ENCODE measurements around the gene ZNF319. TPM values are rescaled to one million over a fixed set of nuclear protein-coding genes. Genes with fewer than 3 reads are reported as not detected.

The ZNF319 gene
- total and polyA plus RNA-seq, 2 of the 8 experiments (the other 6 are each of a cell fraction or from before 2014, with no cell fraction given) = 3.3 to 5.5 TPM

DNA sequence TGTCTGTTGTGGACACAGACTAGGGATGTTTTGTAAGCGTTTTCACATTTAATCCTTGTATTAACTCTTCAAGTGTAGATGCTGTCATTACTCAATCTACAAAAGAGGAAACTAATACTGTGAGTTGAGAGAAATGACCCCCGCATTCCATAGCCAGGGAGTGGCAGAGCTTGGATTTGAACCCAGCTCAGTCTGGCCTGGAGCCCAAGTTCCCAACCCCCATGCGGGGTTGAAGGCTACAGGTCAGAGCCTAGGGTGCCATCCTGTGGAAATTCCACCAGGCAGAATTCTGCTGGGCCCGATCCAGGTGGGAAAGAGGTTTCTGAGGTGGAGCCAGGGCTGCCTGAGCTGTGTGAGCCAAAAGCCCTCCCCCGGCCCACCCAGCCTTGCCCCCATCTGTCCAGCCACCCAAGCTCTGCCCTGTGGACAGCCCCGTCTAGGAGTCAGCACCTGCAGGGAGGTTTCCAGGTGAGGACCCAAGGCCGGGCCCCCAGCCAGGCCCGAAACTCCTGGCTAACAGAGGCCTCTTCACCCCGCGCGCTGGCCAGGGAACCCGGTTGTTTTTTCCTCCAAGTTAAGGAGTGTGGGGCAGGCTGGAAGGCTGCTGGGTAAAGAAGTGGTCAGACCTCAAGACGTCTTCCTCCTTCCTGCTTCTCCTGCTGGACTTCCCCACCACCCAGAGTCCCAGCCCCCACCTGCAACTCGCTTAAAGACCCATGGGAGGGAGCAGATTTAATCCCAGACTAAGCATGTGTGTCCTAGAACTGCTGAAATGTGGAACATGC is 30.7 kb upstream of the ZNF319 start (continued):
- TF ChIP-seq EP300 (IDR thresholded peaks at IDR 0.05; ENCODE audit: borderline replicate concordance in 1 of 2, low read depth in 2 of 2, low read length in 2 of 2) = no peak
- TF ChIP-seq, protein P1, sequence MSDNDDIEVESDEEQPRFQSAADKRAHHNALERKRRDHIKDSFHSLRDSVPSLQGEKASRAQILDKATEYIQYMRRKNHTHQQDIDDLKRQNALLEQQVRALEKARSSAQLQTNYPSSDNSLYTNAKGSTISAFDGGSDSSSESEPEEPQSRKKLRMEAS (IDR thresholded peaks at IDR 0.05) = no peak
- TF ChIP-seq, protein P2, sequence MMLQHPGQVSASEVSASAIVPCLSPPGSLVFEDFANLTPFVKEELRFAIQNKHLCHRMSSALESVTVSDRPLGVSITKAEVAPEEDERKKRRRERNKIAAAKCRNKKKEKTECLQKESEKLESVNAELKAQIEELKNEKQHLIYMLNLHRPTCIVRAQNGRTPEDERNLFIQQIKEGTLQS (IDR thresholded peaks at IDR 0.05; ENCODE audit: insufficient read depth, low read depth, low read length) = no peak
